Caki2 (cell line): Measurements from ENCODE around the gene TRIM71. TPM values are rescaled to one million over a fixed set of nuclear protein-coding genes. Genes with fewer than 3 reads are reported as not detected.
"Not testable (repeated sequence)": the region's sequence is repeated elsewhere in the genome, so short reads cannot be mapped to it uniquely, and the experiment has no call there.

Experiments
- DNase-seq: peaks from one replicate; pipeline ENCODE4 v3.0.0-alpha.2; 2015; ENCODE audit warnings: low read depth
- in situ Hi-C: cut with HindIII; loops from 2 replicates; pipeline ENCODE4 v1.10.0; 2016; ENCODE audit warnings: low sequenced_read_pairs, low pct_unique_long_range_greater_than_20kb, mixed read lengths
- total RNA-seq: library from RNA; depleted of rRNA; stranded (reverse); fragments of >200 nt; shearing (Covaris generic); gene quantifications from 2 replicates; pipeline ENCODE4 v1.2.3, GENCODE V29; 2014; ENCODE audit warnings: low replicate concordance

The TRIM71 gene
- total RNA-seq, 1 experiment from 2014 or later = not detected

GRCh38 chr3:32897001-32897601, 79.3 kb downstream of the TRIM71 start:
- no peak for DNase-seq
- in situ Hi-C loops = no loop called here

- DNase-seq = no peak
- in situ Hi-C loops = no loop called here
These were observed 80.3 kb downstream of the TRIM71 start for GRCh38 chr3:32897981-32898623.

GRCh38 chr3:32899265-32899664, 81.5 kb downstream of the TRIM71 start:
- in situ Hi-C loops = no loop called here
- no peak for DNase-seq

GRCh38 chr3:32901005-32901932, 83.5 kb downstream of the TRIM71 start:
- in situ Hi-C loops = no loop called here
- DNase-seq = no peak

GRCh38 chr3:32902887-32903371, 85.1 kb downstream of the TRIM71 start:
- in situ Hi-C loops = not testable (repeated sequence)
- DNase-seq = peak; percentile 42

- in situ Hi-C loops = no loop called here
These were observed 86.2 kb downstream of the TRIM71 start for GRCh38 chr3:32903953-32904352.

GRCh38 chr3:32909999-32910398, 92.2 kb downstream of the TRIM71 start:
- in situ Hi-C loops = no loop called here
- DNase-seq = no peak

More at GRCh38 chr3:32903953-32904352, 86.2 kb downstream of the TRIM71 start:
- DNase-seq = no peak

GRCh38 chr3:32910954-32911353, 93.2 kb downstream of the TRIM71 start:
- in situ Hi-C loops = no loop called here

GRCh38 chr3:32912046-32912445, 94.2 kb downstream of the TRIM71 start:
- DNase-seq = no peak
- in situ Hi-C loops = no loop called here

More at GRCh38 chr3:32910954-32911353, 93.2 kb downstream of the TRIM71 start:
- DNase-seq = no peak

GRCh38 chr3:32913790-32914446, 96.1 kb downstream of the TRIM71 start:
- in situ Hi-C loops = no loop called here

GRCh38 chr3:32919920-32920319, 102.1 kb downstream of the TRIM71 start:
- no peak for DNase-seq
- in situ Hi-C loops = no loop called here

More at GRCh38 chr3:32913790-32914446, 96.1 kb downstream of the TRIM71 start:
- no peak for DNase-seq

- DNase-seq = no peak
- in situ Hi-C loops = no loop called here
These were observed 104.3 kb downstream of the TRIM71 start for GRCh38 chr3:32922078-32922477.

- in situ Hi-C loops = no loop called here
- DNase-seq = no peak
These were observed 112.4 kb downstream of the TRIM71 start for GRCh38 chr3:32930161-32930560.

GRCh38 chr3:32931273-32931672, 113.5 kb downstream of the TRIM71 start:
- DNase-seq, in situ Hi-C loops: not testable (repeated sequence)

- in situ Hi-C loops = no loop called here
- no peak for DNase-seq
These were observed 116.4 kb downstream of the TRIM71 start for GRCh38 chr3:32934150-32934742.

- in situ Hi-C loops = no loop called here
- no peak for DNase-seq
These were observed 119.5 kb downstream of the TRIM71 start for GRCh38 chr3:32937331-32937730.

- in situ Hi-C loops, DNase-seq: not testable (repeated sequence)
These were observed 121.9 kb downstream of the TRIM71 start for GRCh38 chr3:32939531-32940284.
